Testis (tissue), 3 donors: Measurements from ENCODE around the gene LYRM9. TPM values are rescaled to one million over a fixed set of nuclear protein-coding genes. Genes with fewer than 3 reads are reported as not detected.

Experiments
- DNase-seq: peaks from one replicate; pipeline ENCODE4 v3.0.0-alpha.2; 2019
- H3K27ac ChIP-seq, 2 donors: fragments of 200-600 bp; sonication (generic); one replicate each; pipeline ENCODE4 v1.5.1; 2019
- H3K27me3 ChIP-seq: fragments of 200-600 bp; sonication (generic); one replicate; pipeline ENCODE4 v1.5.1; 2019
- H3K36me3 ChIP-seq: fragments of 200-600 bp; sonication (generic); one replicate; pipeline ENCODE4 v1.5.1; 2017; ENCODE audit warnings: low read depth; ENCODE audit errors: missing control alignments
- H3K4me1 ChIP-seq: fragments of 200-600 bp; sonication (generic); one replicate; pipeline ENCODE4 v1.5.1; 2019
- H3K4me3 ChIP-seq, 2 donors: fragments of 200-600 bp; sonication (generic); one replicate each; pipeline ENCODE4 v1.5.1; 2017 to 2019
- H3K9me3 ChIP-seq: fragments of 200-600 bp; sonication (generic); one replicate; pipeline ENCODE4 v1.5.1; 2017
- POLR2A ChIP-seq: fragments of 450-650 bp; IDR thresholded peaks from one replicate; pipeline ENCODE4 v1.6.1; 2017; ENCODE audit warnings: antibody characterized with exemption, mild to moderate bottlenecking, moderate library complexity
- WGBS, 2 donors: methylation state at CpG; one replicate each; pipeline ENCODE4 v1.1.5; 2018; 5-methylcytosine and 5-hydroxymethylcytosine counted together
- intact Hi-C: fragments of 100-400 bp; cut with DNase I; formaldehyde crosslinking; loops from one replicate; pipeline ENCODE4 v1.15.1; 2023; ENCODE audit warnings: low total_unique reads
- polyA plus RNA-seq: library from polyadenylated mRNA; stranded (reverse); fragments of 350-450 nt; fragmentation: Illumina TruSeq; extraction: RNeasy Lipid Tissue Mini Kit (QIAGEN cat#74804); gene quantifications from one replicate; pipeline ENCODE4 v1.2.3, GENCODE V29; 2014; ENCODE audit warnings: low read depth, low replicate concordance; ENCODE audit not compliant: insufficient read depth
- total RNA-seq, 2 donors: library from RNA; depleted of rRNA; stranded (reverse); fragments of >200 nt; gene quantifications; one replicate each; pipeline ENCODE4 v1.2.3, GENCODE V29; 2016
- TF ChIP-seq, protein P1 (sequence below), 3 experiments: fragments of 450-650 bp in 2 of 3; fragments of 200-600 bp in 1 of 3; sonication (generic) in 1 of 3; IDR thresholded peaks; one replicate each; pipeline ENCODE4 v1.5.1; 2016 to 2019; ENCODE audit warnings: antibody characterized with exemption in 3 of 3, mild to moderate bottlenecking in 2 of 3, moderate library complexity in 1 of 3

Gene LYRM9
- total and polyA plus RNA-seq, 3 donors from 2014 or later: 31.6 to 60.2 (median 42.9) TPM

DNA sequence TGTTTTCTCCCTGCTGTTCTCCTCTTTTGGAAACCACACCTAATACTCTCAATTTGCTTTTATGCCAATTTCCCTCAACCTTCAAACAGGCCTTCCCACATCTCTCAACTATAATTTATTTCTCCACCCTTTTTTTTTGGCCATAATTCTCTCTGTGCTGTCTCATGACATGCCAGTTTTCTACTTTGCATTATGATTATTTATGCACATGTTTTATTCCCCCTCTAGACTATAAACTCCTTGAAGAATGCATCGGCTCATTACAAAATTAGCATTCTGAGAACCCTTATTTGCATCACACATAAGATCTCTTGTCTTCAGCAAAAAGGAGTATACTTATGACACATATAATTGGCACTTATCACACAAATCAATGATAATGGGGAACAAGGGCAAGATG is 10.9 kb upstream of the LYRM9 start:
- no peaks in the 10 kb centered on the region for H3K27me3 ChIP-seq
- H3K4me3 ChIP-seq: no peak overlapping the region
- H3K9me3 ChIP-seq: no peaks in the 10 kb centered on the region
- 87 to 92% methylated on average over 1 of the region's 1 CpG for WGBS, 2 donors
- no peak overlapping the region for H3K27ac ChIP-seq
- intact Hi-C loops: no loop called here
- no peak for DNase-seq
- H3K36me3 ChIP-seq: no peaks in the 10 kb centered on the region
- H3K4me1 ChIP-seq: peaks cover 7% of the 10 kb centered on the region
- no peak for TF ChIP-seq POLR2A
- TF ChIP-seq, protein P1, sequence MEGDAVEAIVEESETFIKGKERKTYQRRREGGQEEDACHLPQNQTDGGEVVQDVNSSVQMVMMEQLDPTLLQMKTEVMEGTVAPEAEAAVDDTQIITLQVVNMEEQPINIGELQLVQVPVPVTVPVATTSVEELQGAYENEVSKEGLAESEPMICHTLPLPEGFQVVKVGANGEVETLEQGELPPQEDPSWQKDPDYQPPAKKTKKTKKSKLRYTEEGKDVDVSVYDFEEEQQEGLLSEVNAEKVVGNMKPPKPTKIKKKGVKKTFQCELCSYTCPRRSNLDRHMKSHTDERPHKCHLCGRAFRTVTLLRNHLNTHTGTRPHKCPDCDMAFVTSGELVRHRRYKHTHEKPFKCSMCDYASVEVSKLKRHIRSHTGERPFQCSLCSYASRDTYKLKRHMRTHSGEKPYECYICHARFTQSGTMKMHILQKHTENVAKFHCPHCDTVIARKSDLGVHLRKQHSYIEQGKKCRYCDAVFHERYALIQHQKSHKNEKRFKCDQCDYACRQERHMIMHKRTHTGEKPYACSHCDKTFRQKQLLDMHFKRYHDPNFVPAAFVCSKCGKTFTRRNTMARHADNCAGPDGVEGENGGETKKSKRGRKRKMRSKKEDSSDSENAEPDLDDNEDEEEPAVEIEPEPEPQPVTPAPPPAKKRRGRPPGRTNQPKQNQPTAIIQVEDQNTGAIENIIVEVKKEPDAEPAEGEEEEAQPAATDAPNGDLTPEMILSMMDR (IDR thresholded peaks at IDR 0.05): no peak

DNA sequence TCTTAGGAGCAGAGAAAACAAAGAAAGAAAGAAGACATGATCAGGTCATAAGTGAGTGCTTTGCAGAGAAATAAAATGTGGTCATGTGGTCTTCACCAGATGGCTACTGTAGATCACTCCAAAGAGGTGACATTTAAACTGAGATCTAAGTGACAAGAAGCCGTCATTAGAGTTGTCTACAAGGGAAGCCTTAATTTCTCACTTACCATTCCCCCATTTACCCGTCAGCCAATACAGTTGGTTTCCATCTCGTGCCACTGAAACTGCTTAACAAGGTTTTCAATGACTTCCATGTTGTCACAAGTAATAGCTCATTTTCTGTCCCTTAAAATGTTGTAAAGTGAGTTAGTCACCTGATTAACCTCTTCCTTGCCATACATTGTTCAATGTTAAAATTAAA is 6.4 kb upstream of the LYRM9 start:
- H3K4me3 ChIP-seq: no peak overlapping the region
- no peak for TF ChIP-seq POLR2A
- TF ChIP-seq, protein P1 (IDR thresholded peaks at IDR 0.05): no peak
- H3K9me3 ChIP-seq: no peaks in the 10 kb centered on the region
- intact Hi-C loops: no loop called here
- 89 to 92% methylated on average over 3 of the region's 3 CpGs for WGBS, 2 donors
- no peaks in the 10 kb centered on the region for H3K4me1 ChIP-seq
- H3K27ac ChIP-seq: no peak overlapping the region
- no peaks in the 10 kb centered on the region for H3K36me3 ChIP-seq
- DNase-seq: no peak
- H3K27me3 ChIP-seq: no peaks in the 10 kb centered on the region

DNA sequence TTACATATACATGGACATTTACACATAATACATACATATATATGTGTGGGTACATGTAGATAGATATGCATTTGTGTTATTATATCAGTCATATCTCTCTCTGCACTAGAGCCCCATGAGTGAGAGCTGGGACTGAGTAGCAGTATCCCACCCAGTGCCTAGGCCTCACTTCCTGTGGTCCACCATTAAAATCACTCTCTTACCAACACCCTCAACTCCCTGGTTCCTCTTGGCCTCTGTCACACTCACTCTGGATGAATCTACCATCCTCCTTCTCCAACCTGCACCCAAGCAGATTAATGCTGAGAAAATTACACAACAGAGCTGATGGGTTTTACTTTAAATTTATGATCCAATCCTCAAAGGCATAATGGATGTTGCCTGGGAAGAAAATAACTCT is 4.9 kb upstream of the LYRM9 start:
- no peak overlapping the region for H3K27ac ChIP-seq
- no peak overlapping the region for H3K4me3 ChIP-seq
- no peaks in the 10 kb centered on the region for H3K36me3 ChIP-seq
- no peaks in the 10 kb centered on the region for H3K4me1 ChIP-seq
- intact Hi-C loops: no loop called here
- TF ChIP-seq, protein P1 (IDR thresholded peaks at IDR 0.05): no peak
- H3K27me3 ChIP-seq: no peaks in the 10 kb centered on the region
- DNase-seq: no peak
- no peaks in the 10 kb centered on the region for H3K9me3 ChIP-seq

DNA sequence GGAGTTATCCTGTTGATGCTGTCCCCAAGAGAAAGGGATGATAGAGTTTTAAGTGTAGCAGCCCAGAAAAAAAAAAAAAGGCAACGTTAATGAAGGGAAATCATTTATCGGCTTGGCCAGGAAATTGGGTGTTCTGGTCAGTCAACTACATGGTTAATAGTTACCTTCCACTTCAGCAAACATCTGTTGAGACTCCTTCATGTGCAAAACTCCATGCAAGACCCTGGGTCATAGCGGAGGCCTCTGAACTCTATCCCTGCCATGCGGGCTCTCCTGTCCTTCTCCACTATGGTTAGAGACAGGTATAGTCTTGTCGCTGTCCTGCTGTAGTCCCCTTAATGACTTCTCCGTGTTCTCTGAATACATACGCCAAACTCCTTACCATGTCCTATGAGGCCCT is 3.5 kb upstream of the LYRM9 start:
- 86 to 87% methylated on average over 7 of the region's 7 CpGs for WGBS, 2 donors
- no peak for DNase-seq
- no peaks in the 10 kb centered on the region for H3K4me1 ChIP-seq
- no peaks in the 10 kb centered on the region for H3K27me3 ChIP-seq
- no peak for TF ChIP-seq POLR2A
- TF ChIP-seq, protein P1 (IDR thresholded peaks at IDR 0.05): no peak
- no peaks in the 10 kb centered on the region for H3K36me3 ChIP-seq
- H3K9me3 ChIP-seq: no peaks in the 10 kb centered on the region
- H3K4me3 ChIP-seq: no peak overlapping the region
- intact Hi-C loops: no loop called here
- H3K27ac ChIP-seq: no peak overlapping the region

DNA sequence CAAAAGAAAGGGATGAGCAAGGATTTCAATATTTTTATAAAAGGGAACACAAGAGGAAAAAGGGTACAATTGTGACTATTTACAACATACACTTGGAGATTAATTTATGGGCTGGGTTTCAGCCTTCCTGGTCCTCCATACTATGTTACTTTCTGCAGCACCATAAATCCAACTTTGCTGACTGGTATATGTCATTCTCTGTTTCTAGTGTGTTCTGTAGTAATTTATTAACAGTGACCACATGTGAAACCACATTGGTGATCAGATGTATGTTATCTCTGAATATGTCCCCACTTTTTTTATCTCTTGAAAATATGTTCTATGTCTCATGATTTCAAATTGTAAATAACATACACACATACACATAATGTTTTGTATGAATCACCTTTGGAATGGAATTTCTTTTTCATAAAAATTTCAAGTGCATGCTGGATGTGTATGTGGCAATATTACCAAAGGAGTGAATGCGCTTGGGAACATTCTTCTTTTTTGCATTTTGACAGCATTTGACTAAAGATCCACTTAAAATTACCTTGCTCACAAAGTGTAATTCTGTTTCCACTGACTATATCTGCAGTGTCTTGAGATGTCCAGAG is 2.9 kb upstream of the LYRM9 start:
- 84 to 95% methylated on average over 1 of the region's 1 CpG for WGBS, 2 donors
- intact Hi-C loops: no loop called here
- Histone ChIP-seq H3K4me3 (no peak overlapping the region), H3K4me1 (no peaks in the 10 kb centered on the region), H3K36me3 (no peaks in the 10 kb centered on the region), H3K27ac (no peak overlapping the region), H3K9me3 (no peaks in the 10 kb centered on the region), H3K27me3 (no peaks in the 10 kb centered on the region)
- no peak for DNase-seq
- TF ChIP-seq, protein P1 (IDR thresholded peaks at IDR 0.05): no peak
- no peak for TF ChIP-seq POLR2A
